ENCODE results near the gene TFG.
"Not testable (repeated sequence)": the region's sequence is repeated elsewhere in the genome, so short reads cannot be mapped to it uniquely, and the experiment has no call there.

The TFG gene

GRCh38 chr3:100708989-100709841 lies at the start of gene TFG:
Gene TFG, plus strand, starts transcription at chr3:100709494. Its CDS starts 4,192 bp downstream, at chr3:100713686.
- in situ Hi-C loops (cut with HindIII; ENCODE audit: low sequenced_read_pairs), result no loop called here

GRCh38 chr3:100661294-100661693 lies 48.0 kb upstream of the TFG start:
- in situ Hi-C loops (cut with HindIII; ENCODE audit: low sequenced_read_pairs), result not testable (repeated sequence)

- in situ Hi-C loops (cut with HindIII; ENCODE audit: low sequenced_read_pairs), result no loop called here
Observed at GRCh38 chr3:100662113-100662823, 47.0 kb upstream of the TFG start.

GRCh38 chr3:100665230-100665629 lies 44.1 kb upstream of the TFG start:
- in situ Hi-C loops (cut with HindIII; ENCODE audit: low sequenced_read_pairs), result no loop called here

- in situ Hi-C loops (cut with HindIII; ENCODE audit: low sequenced_read_pairs), result not testable (repeated sequence)
Observed at GRCh38 chr3:100666699-100667098, 42.6 kb upstream of the TFG start.

GRCh38 chr3:100667316-100667715 lies 42.0 kb upstream of the TFG start:
- in situ Hi-C loops (cut with HindIII; ENCODE audit: low sequenced_read_pairs), result not testable (repeated sequence)

- in situ Hi-C loops (cut with HindIII; ENCODE audit: low sequenced_read_pairs), result not testable (repeated sequence)
Observed at GRCh38 chr3:100670995-100671394, 38.3 kb upstream of the TFG start.

- in situ Hi-C loops (cut with HindIII; ENCODE audit: low sequenced_read_pairs), result no loop called here
Observed at GRCh38 chr3:100681496-100681895, 27.8 kb upstream of the TFG start.

GRCh38 chr3:100682056-100682853 lies 27.0 kb upstream of the TFG start:
- in situ Hi-C loops (cut with HindIII; ENCODE audit: low sequenced_read_pairs), result no loop called here

GRCh38 chr3:100682854-100683760 lies 26.2 kb upstream of the TFG start:
- in situ Hi-C loops (cut with HindIII; ENCODE audit: low sequenced_read_pairs), result no loop called here

- in situ Hi-C loops (cut with HindIII; ENCODE audit: low sequenced_read_pairs), result no loop called here
Observed at GRCh38 chr3:100693225-100693624, 16.1 kb upstream of the TFG start.

- in situ Hi-C loops (cut with HindIII; ENCODE audit: low sequenced_read_pairs), result no loop called here
Observed at GRCh38 chr3:100695696-100696095, 13.6 kb upstream of the TFG start.

GRCh38 chr3:100696161-100696560 lies 13.1 kb upstream of the TFG start:
- in situ Hi-C loops (cut with HindIII; ENCODE audit: low sequenced_read_pairs), result no loop called here

- in situ Hi-C loops (cut with HindIII; ENCODE audit: low sequenced_read_pairs), result no loop called here
Observed at GRCh38 chr3:100697172-100697571, 12.1 kb upstream of the TFG start.

GRCh38 chr3:100697723-100698285 lies 11.5 kb upstream of the TFG start:
- in situ Hi-C loops (cut with HindIII; ENCODE audit: low sequenced_read_pairs), result no loop called here

GRCh38 chr3:100698736-100699135 lies 10.6 kb upstream of the TFG start:
- in situ Hi-C loops (cut with HindIII; ENCODE audit: low sequenced_read_pairs), result no loop called here

GRCh38 chr3:100700708-100701107 lies 8.6 kb upstream of the TFG start:
- in situ Hi-C loops (cut with HindIII; ENCODE audit: low sequenced_read_pairs), result no loop called here

- in situ Hi-C loops (cut with HindIII; ENCODE audit: low sequenced_read_pairs), result no loop called here
Observed at GRCh38 chr3:100702082-100702979, 7.0 kb upstream of the TFG start.

GRCh38 chr3:100702980-100703345 lies 6.3 kb upstream of the TFG start:
- in situ Hi-C loops (cut with HindIII; ENCODE audit: low sequenced_read_pairs), result no loop called here
